Measurements from ENCODE around the gene SUPT5H. TPM values are rescaled to one million over a fixed set of nuclear protein-coding genes. Genes with fewer than 3 reads are reported as not detected.

Gene SUPT5H
- polyA plus RNA-seq, 1 experiment, result 78.0 TPM

GRCh38 chr19:39518975-39519374, 73.6 kb downstream of the SUPT5H start:
- no peak for DNase-seq (ENCODE audit: low read depth, low spot score)
- Histone ChIP-seq H3K4me3 (ENCODE audit: low read depth, low read length) (no peak overlapping the region), H3K9me3 (ENCODE audit: control insufficient read depth, insufficient read depth, low read length) (no peaks in the 10 kb centered on the region; the same call in 1 of the 2 replicates), H3K27me3 (ENCODE audit: control insufficient read depth, insufficient read depth, low read length) (peaks cover 40% of the 10 kb centered on the region), H3K27ac (ENCODE audit: low read depth, low read length) (no peak overlapping the region)
- CTCF ChIA-PET, result no interaction called here
- POLR2A ChIA-PET, result no interaction called here
- TF ChIP-seq CTCF (IDR thresholded peaks at IDR 0.05; ENCODE audit: low read depth, low read length), result no peak

GRCh38 chr19:39520541-39521484, 75.4 kb downstream of the SUPT5H start:
- POLR2A ChIA-PET, result no interaction called here
- DNase-seq (ENCODE audit: low read depth, low spot score), result no peak
- no peak for TF ChIP-seq CTCF (IDR thresholded peaks at IDR 0.05; ENCODE audit: low read depth, low read length)
- Histone ChIP-seq H3K9me3 (ENCODE audit: control insufficient read depth, insufficient read depth, low read length) (no peaks in the 10 kb centered on the region; the same call in 1 of the 2 replicates), H3K27ac (ENCODE audit: low read depth, low read length) (no peak overlapping the region), H3K27me3 (ENCODE audit: control insufficient read depth, insufficient read depth, low read length) (peaks cover 22% of the 10 kb centered on the region), H3K4me3 (ENCODE audit: low read depth, low read length) (no peak overlapping the region)
- CTCF ChIA-PET, result no interaction called here

- ChIA-PET CTCF (interaction anchor here (0.8 to 1.1 kb wide), 2 partner anchors 8 to 113 kb away, joined by 3 to 5 read pairs; partner anchors contain the start of gene EID2B), POLR2A (no interaction called here)
- H3K9me3 ChIP-seq (ENCODE audit: control insufficient read depth, insufficient read depth, low read length), result no peaks in the 10 kb centered on the region
- DNase-seq (ENCODE audit: low read depth, low spot score), result no peak
- H3K27me3 ChIP-seq (ENCODE audit: control insufficient read depth, insufficient read depth, low read length), result no peaks in the 10 kb centered on the region
- TF ChIP-seq CTCF (IDR thresholded peaks at IDR 0.05; ENCODE audit: low read depth, low read length), result no peak
- no peak overlapping the region for H3K27ac ChIP-seq (ENCODE audit: low read depth, low read length)
- no peak overlapping the region for H3K4me3 ChIP-seq (ENCODE audit: low read depth, low read length)
Observed at GRCh38 chr19:39524495-39524894, 79.1 kb downstream of the SUPT5H start.

GRCh38 chr19:39525205-39525604, 79.8 kb downstream of the SUPT5H start:
- ChIA-PET CTCF (interaction anchor here (1.1 kb wide), 1 partner anchor 114 kb away, joined by 3 read pairs; no protein-coding TSS in a partner anchor), POLR2A (no interaction called here)
- no peaks in the 10 kb centered on the region for H3K9me3 ChIP-seq (ENCODE audit: control insufficient read depth, insufficient read depth, low read length)
- no peak for DNase-seq (ENCODE audit: low read depth, low spot score)
- no peaks in the 10 kb centered on the region for H3K27me3 ChIP-seq (ENCODE audit: control insufficient read depth, insufficient read depth, low read length)
- no peak for TF ChIP-seq CTCF (IDR thresholded peaks at IDR 0.05; ENCODE audit: low read depth, low read length)
- H3K27ac ChIP-seq (ENCODE audit: low read depth, low read length), result no peak overlapping the region
- H3K4me3 ChIP-seq (ENCODE audit: low read depth, low read length), result no peak overlapping the region

Small RNAs within 50 kb of the gene (small RNA-seq; reads per million reads assigned to genes)
- not detected for gene MIR4530 (ENCODE audit: insufficient read length, low read depth)

Other genes with a start within 250 kb of the SUPT5H start
- gene NCCRP1, start 248.6 kb upstream of the SUPT5H start, polyA plus RNA-seq (2011; rRNA removed), result not detected in 2 replicates
- gene SYCN, start 241.3 kb upstream of the SUPT5H start, polyA plus RNA-seq (2011; rRNA removed), result not detected in 2 replicates
- not detected in 2 replicates for gene IFNL3, start 200.6 kb upstream of the SUPT5H start, polyA plus RNA-seq (2011; rRNA removed)
- not detected in 2 replicates for gene IFNL4, start 196.7 kb upstream of the SUPT5H start, polyA plus RNA-seq (2011; rRNA removed)
- gene IFNL2, start 177.2 kb upstream of the SUPT5H start, polyA plus RNA-seq (2011; rRNA removed), result not detected in 2 replicates
- not detected in 2 replicates for gene IFNL1, start 149.2 kb upstream of the SUPT5H start, polyA plus RNA-seq (2011; rRNA removed)
- gene LRFN1, start 124.7 kb upstream of the SUPT5H start, polyA plus RNA-seq (2011; rRNA removed), result 0.15 and 0.16 TPM in 2 replicates
- gene GMFG, start 109.5 kb upstream of the SUPT5H start, polyA plus RNA-seq (2011; rRNA removed), result 0.17 and 0.26 TPM in 2 replicates
- 33.4 and 47.3 TPM in 2 replicates for gene SAMD4B, start 103.2 kb upstream of the SUPT5H start, polyA plus RNA-seq (2011; rRNA removed)
- gene PAF1, start 54.5 kb upstream of the SUPT5H start, polyA plus RNA-seq (2011; rRNA removed), result 51.9 and 60.5 TPM in 2 replicates
- gene MED29, start 54.2 kb upstream of the SUPT5H start, polyA plus RNA-seq (2011; rRNA removed), result 28.0 and 29.9 TPM in 2 replicates
- 4.1 and 8.3 TPM in 2 replicates for gene ZFP36, start 38.7 kb upstream of the SUPT5H start, polyA plus RNA-seq (2011; rRNA removed)
- gene PLEKHG2, start 32.9 kb upstream of the SUPT5H start, polyA plus RNA-seq (2011; rRNA removed), result 12.3 and 19.1 TPM in 2 replicates
- gene RPS16, start 9.6 kb upstream of the SUPT5H start, polyA plus RNA-seq (2011; rRNA removed), result 1,488 and 2,094 TPM in 2 replicates
- gene TIMM50, start 35.3 kb downstream of the SUPT5H start, polyA plus RNA-seq (2011; rRNA removed), result 58.9 and 75.0 TPM in 2 replicates
- gene DLL3, start 53.4 kb downstream of the SUPT5H start, polyA plus RNA-seq (2011; rRNA removed), result 0.47 and 0.58 TPM in 2 replicates
- gene SELENOV, start 69.6 kb downstream of the SUPT5H start, polyA plus RNA-seq (2011; rRNA removed), result not detected in 2 replicates
- gene EID2B, start 87.3 kb downstream of the SUPT5H start, polyA plus RNA-seq (2011; rRNA removed), result 2.3 and 3.1 TPM in 2 replicates
- gene EID2, start 94.6 kb downstream of the SUPT5H start, polyA plus RNA-seq (2011; rRNA removed), result 11.3 and 11.5 TPM in 2 replicates
- gene LGALS13, start 156.9 kb downstream of the SUPT5H start, polyA plus RNA-seq (2011; rRNA removed), result not detected in 2 replicates
- not detected in 2 replicates for gene LGALS16, start 210.3 kb downstream of the SUPT5H start, polyA plus RNA-seq (2011; rRNA removed)

All from AG04450 (cell line).